ENCODE measurements around the gene PICALM.

DNA sequence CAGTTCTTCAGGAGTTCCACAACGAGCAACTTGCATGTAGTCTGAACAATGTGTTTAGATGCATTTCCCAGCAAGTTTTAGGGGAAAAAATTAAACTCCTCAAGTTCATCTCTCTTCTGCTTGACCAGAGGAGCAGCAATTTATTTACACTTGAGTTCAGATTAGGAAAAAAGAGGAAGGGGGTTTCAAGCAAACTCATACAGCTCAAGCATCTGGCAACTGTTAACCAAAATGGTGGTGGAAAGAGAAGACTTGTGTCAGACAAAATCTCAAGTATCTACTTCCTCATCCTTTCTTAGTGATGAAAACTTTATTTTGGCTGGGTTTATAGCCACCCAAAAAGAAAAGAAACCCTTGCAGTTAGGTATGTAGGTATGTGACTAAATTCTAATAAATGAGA, 29.1 kb upstream of the PICALM start:
- TF ChIP-seq, protein P1, sequence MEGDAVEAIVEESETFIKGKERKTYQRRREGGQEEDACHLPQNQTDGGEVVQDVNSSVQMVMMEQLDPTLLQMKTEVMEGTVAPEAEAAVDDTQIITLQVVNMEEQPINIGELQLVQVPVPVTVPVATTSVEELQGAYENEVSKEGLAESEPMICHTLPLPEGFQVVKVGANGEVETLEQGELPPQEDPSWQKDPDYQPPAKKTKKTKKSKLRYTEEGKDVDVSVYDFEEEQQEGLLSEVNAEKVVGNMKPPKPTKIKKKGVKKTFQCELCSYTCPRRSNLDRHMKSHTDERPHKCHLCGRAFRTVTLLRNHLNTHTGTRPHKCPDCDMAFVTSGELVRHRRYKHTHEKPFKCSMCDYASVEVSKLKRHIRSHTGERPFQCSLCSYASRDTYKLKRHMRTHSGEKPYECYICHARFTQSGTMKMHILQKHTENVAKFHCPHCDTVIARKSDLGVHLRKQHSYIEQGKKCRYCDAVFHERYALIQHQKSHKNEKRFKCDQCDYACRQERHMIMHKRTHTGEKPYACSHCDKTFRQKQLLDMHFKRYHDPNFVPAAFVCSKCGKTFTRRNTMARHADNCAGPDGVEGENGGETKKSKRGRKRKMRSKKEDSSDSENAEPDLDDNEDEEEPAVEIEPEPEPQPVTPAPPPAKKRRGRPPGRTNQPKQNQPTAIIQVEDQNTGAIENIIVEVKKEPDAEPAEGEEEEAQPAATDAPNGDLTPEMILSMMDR (IDR thresholded peaks at IDR 0.05; ENCODE audit: borderline replicate concordance, extremely low read depth, low read length, poor library complexity, severe bottlenecking): no peak
- TF ChIP-seq EZH2 (IDR thresholded peaks at IDR 0.05; ENCODE audit: borderline replicate concordance, low read depth, low read length, severe bottlenecking): no peak
